ENCODE results near the gene RERE. TPM values are rescaled to one million over a fixed set of nuclear protein-coding genes. Genes with fewer than 3 reads are reported as not detected.
A peak's percentile ranks its signal among the peaks of the same experiment; 100 is the strongest.
"Not testable (repeated sequence)": the region's sequence is repeated elsewhere in the genome, so short reads cannot be mapped to it uniquely, and the experiment has no call there.

The RERE gene
- total RNA-seq, 1 experiment from 2014 or later = 55.2 TPM

GRCh38 chr1:8447616-8448150 is 369.8 kb downstream of the RERE start:
- no peaks in the 10 kb centered on the region for H3K27me3 ChIP-seq (ENCODE audit: low read length)
- H3K36me3 ChIP-seq (ENCODE audit: insufficient read depth, low read length) = no peaks in the 10 kb centered on the region
- H4K20me1 ChIP-seq (ENCODE audit: insufficient read depth, low read depth, low read length) = no peaks in the 10 kb centered on the region
- no peak overlapping the region for H3K4me3 ChIP-seq (ENCODE audit: low read length)
- H3K27ac ChIP-seq (ENCODE audit: low read length) = no peak overlapping the region
- peaks cover 20% of the 10 kb centered on the region for H3K4me1 ChIP-seq (ENCODE audit: low read length)
- no peaks in the 10 kb centered on the region for H3K9me3 ChIP-seq (ENCODE audit: low read length)
- H2AFZ ChIP-seq (ENCODE audit: low read length) = no peak overlapping the region
- H3K9me2 ChIP-seq (replicated peaks; ENCODE audit: insufficient read depth, low read length) = no peaks in the 10 kb centered on the region
- no peak overlapping the region for H3K4me2 ChIP-seq (ENCODE audit: low read depth, low read length, poor library complexity, severe bottlenecking)
- no peak for DNase-seq
- H3K9ac ChIP-seq (ENCODE audit: low read length) = no peak overlapping the region
- 0 out of 2 replicates have a peak, but pooled peaks cover 7% of the 10 kb centered on the region for H3K79me2 ChIP-seq (ENCODE audit: low read length)

GRCh38 chr1:8446119-8446518 is 371.3 kb downstream of the RERE start:
- peaks cover 22% of the 10 kb centered on the region for H3K4me1 ChIP-seq (ENCODE audit: low read length)
- not testable (repeated sequence) for H3K27me3 ChIP-seq (ENCODE audit: low read length); H3K9ac ChIP-seq (ENCODE audit: low read length); H3K9me3 ChIP-seq (ENCODE audit: low read length); DNase-seq; H3K4me3 ChIP-seq (ENCODE audit: low read length); H4K20me1 ChIP-seq (ENCODE audit: insufficient read depth, low read depth, low read length); H3K4me2 ChIP-seq (ENCODE audit: low read depth, low read length, poor library complexity, severe bottlenecking); H3K9me2 ChIP-seq (replicated peaks; ENCODE audit: insufficient read depth, low read length); H3K79me2 ChIP-seq (ENCODE audit: low read length); H2AFZ ChIP-seq (ENCODE audit: low read length); H3K27ac ChIP-seq (ENCODE audit: low read length); H3K36me3 ChIP-seq (ENCODE audit: insufficient read depth, low read length)

- H3K9me2 ChIP-seq (replicated peaks; ENCODE audit: insufficient read depth, low read length) = no peaks in the 10 kb centered on the region
- no peaks in the 10 kb centered on the region for H4K20me1 ChIP-seq (ENCODE audit: insufficient read depth, low read depth, low read length)
- H3K79me2 ChIP-seq (ENCODE audit: low read length) = no peaks in the 10 kb centered on the region
- H2AFZ ChIP-seq (ENCODE audit: low read length) = no peak overlapping the region
- no peaks in the 10 kb centered on the region for H3K9me3 ChIP-seq (ENCODE audit: low read length)
- peaks cover 25% of the 10 kb centered on the region for H3K4me1 ChIP-seq (ENCODE audit: low read length)
- H3K9ac ChIP-seq (ENCODE audit: low read length) = no peak overlapping the region
- no peak overlapping the region for H3K4me3 ChIP-seq (ENCODE audit: low read length)
- H3K4me2 ChIP-seq (ENCODE audit: low read depth, low read length, poor library complexity, severe bottlenecking) = no peak overlapping the region
- no peaks in the 10 kb centered on the region for H3K36me3 ChIP-seq (ENCODE audit: insufficient read depth, low read length)
- DNase-seq = peak; percentile 71
- no peaks in the 10 kb centered on the region for H3K27me3 ChIP-seq (ENCODE audit: low read length)
- H3K27ac ChIP-seq (ENCODE audit: low read length) = peak overlapping the region; percentile 37; the same call in 1 of the 2 replicates
Observed at GRCh38 chr1:8443558-8444194, 373.8 kb downstream of the RERE start.

DNA sequence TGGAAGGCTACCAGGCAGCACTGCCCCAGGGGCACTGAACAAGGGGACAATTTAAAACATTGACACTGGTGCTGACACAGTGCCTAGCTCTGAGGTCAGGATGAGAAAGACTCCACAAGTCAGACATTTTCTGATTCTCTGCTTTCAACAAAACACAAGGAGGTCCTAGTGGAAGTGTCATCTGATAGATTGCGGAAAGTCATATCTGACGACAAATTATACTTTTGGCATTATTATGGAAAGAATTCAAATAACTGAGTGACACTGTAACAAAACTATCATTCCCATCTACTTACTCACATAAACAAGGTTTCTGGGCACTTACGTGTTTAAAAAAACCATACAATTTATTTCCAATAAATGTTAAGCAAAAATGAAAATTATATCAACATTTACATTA is 376.0 kb downstream of the RERE start:
- Histone ChIP-seq H3K9me3 (ENCODE audit: low read length) (no peaks in the 10 kb centered on the region), H3K79me2 (ENCODE audit: low read length) (peaks cover 12% of the 10 kb centered on the region; the same call in 1 of the 2 replicates), H3K9ac (ENCODE audit: low read length) (no peak overlapping the region), H2AFZ (ENCODE audit: low read length) (no peak overlapping the region), H3K4me2 (ENCODE audit: low read depth, low read length, poor library complexity, severe bottlenecking) (no peak overlapping the region), H4K20me1 (ENCODE audit: insufficient read depth, low read depth, low read length) (no peaks in the 10 kb centered on the region), H3K9me2 (replicated peaks; ENCODE audit: insufficient read depth, low read length) (no peaks in the 10 kb centered on the region), H3K27me3 (ENCODE audit: low read length) (no peaks in the 10 kb centered on the region), H3K4me1 (ENCODE audit: low read length) (peaks cover 47% of the 10 kb centered on the region), H3K4me3 (ENCODE audit: low read length) (no peak overlapping the region), H3K36me3 (ENCODE audit: insufficient read depth, low read length) (no peaks in the 10 kb centered on the region), H3K27ac (ENCODE audit: low read length) (no peak overlapping the region; the same call in 1 of the 2 replicates)
- peak; percentile 25 for DNase-seq

DNA sequence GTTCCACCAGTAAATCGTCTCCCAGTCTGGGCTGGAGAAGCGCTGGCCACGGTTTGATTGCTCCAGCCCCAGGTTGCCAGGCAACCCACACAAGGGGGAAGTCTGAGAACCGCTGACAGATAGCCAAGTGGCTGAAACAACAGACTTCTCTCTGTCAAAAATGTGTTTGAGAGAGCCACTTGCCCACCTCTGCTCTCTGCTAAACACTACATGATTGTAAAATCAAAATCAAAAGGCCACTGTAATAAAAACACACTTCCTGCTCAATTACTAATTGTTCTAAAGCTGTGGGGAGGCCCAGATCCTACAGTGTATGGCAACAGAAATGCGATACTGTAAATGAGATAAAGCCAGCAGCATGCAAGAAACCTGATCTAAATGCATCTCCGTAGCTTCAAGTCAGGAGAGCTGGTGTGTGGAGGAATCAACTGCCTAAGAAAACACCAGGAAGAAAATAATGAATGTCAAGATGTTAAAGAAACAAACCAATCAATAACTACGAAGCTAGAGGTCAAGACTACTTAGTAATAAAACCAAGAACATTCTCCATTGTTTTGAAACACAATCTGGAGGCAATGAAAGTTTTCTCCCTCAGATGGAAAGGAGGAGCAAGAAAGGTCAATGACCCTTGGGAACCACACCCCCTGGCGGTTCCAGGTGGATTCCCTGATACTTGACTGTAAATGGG is 378.3 kb downstream of the RERE start:
- peak; percentile 92 for DNase-seq
- Histone ChIP-seq H3K27ac (ENCODE audit: low read length) (peak overlapping the region; percentile 96), H3K79me2 (ENCODE audit: low read length) (peaks cover 15% of the 10 kb centered on the region; the same call in 1 of the 2 replicates), H3K4me3 (ENCODE audit: low read length) (peak overlapping the region; percentile 54), H4K20me1 (ENCODE audit: insufficient read depth, low read depth, low read length) (no peaks in the 10 kb centered on the region), H3K4me1 (ENCODE audit: low read length) (peaks cover 70% of the 10 kb centered on the region), H3K9ac (ENCODE audit: low read length) (peak overlapping the region; percentile 60), H3K36me3 (ENCODE audit: insufficient read depth, low read length) (no peaks in the 10 kb centered on the region), H3K9me2 (replicated peaks; ENCODE audit: insufficient read depth, low read length) (no peaks in the 10 kb centered on the region), H3K4me2 (ENCODE audit: low read depth, low read length, poor library complexity, severe bottlenecking) (peak overlapping the region; percentile 76), H3K27me3 (ENCODE audit: low read length) (no peaks in the 10 kb centered on the region), H3K9me3 (ENCODE audit: low read length) (no peaks in the 10 kb centered on the region), H2AFZ (ENCODE audit: low read length) (peak overlapping the region; percentile 10; the same call in 1 of the 2 replicates)

GRCh38 chr1:8438489-8438888 is 379.0 kb downstream of the RERE start:
- Histone ChIP-seq H3K27me3 (ENCODE audit: low read length) (no peaks in the 10 kb centered on the region), H4K20me1 (ENCODE audit: insufficient read depth, low read depth, low read length) (no peaks in the 10 kb centered on the region), H3K9me2 (replicated peaks; ENCODE audit: insufficient read depth, low read length) (no peaks in the 10 kb centered on the region), H3K27ac (ENCODE audit: low read length) (peak overlapping the region; percentile 96), H3K9ac (ENCODE audit: low read length) (peak overlapping the region; percentile 60), H3K36me3 (ENCODE audit: insufficient read depth, low read length) (no peaks in the 10 kb centered on the region), H3K4me2 (ENCODE audit: low read depth, low read length, poor library complexity, severe bottlenecking) (peak overlapping the region; percentile 76), H3K79me2 (ENCODE audit: low read length) (peaks cover 15% of the 10 kb centered on the region; the same call in 1 of the 2 replicates), H3K4me1 (ENCODE audit: low read length) (peaks cover 69% of the 10 kb centered on the region), H2AFZ (ENCODE audit: low read length) (no peak overlapping the region), H3K4me3 (ENCODE audit: low read length) (peak overlapping the region; percentile 54), H3K9me3 (ENCODE audit: low read length) (no peaks in the 10 kb centered on the region)
- peak; percentile 43 for DNase-seq

- Histone ChIP-seq H3K27me3 (ENCODE audit: low read length) (no peaks in the 10 kb centered on the region), H3K9ac (ENCODE audit: low read length) (peak overlapping the region; percentile 60; the same call in 1 of the 2 replicates), H3K27ac (ENCODE audit: low read length) (peak overlapping the region; percentile 96), H3K79me2 (ENCODE audit: low read length) (peaks cover 15% of the 10 kb centered on the region; the same call in 1 of the 2 replicates), H2AFZ (ENCODE audit: low read length) (no peak overlapping the region), H3K4me1 (ENCODE audit: low read length) (peaks cover 79% of the 10 kb centered on the region), H4K20me1 (ENCODE audit: insufficient read depth, low read depth, low read length) (no peaks in the 10 kb centered on the region), H3K9me3 (ENCODE audit: low read length) (no peaks in the 10 kb centered on the region), H3K9me2 (replicated peaks; ENCODE audit: insufficient read depth, low read length) (no peaks in the 10 kb centered on the region), H3K4me3 (ENCODE audit: low read length) (no peak overlapping the region), H3K4me2 (ENCODE audit: low read depth, low read length, poor library complexity, severe bottlenecking) (peak overlapping the region; percentile 76), H3K36me3 (ENCODE audit: insufficient read depth, low read length) (no peaks in the 10 kb centered on the region)
- DNase-seq = peak; percentile 38
Observed at GRCh38 chr1:8437347-8437746, 380.1 kb downstream of the RERE start.

- H3K9me3 ChIP-seq (ENCODE audit: low read length) = no peaks in the 10 kb centered on the region
- peak overlapping the region; percentile 9; the same call in 1 of the 2 replicates for H3K4me3 ChIP-seq (ENCODE audit: low read length)
- peaks cover 17% of the 10 kb centered on the region; the same call in 1 of the 2 replicates for H3K79me2 ChIP-seq (ENCODE audit: low read length)
- H3K27ac ChIP-seq (ENCODE audit: low read length) = peak overlapping the region; percentile 96
- peak overlapping the region; percentile 51 for H3K4me2 ChIP-seq (ENCODE audit: low read depth, low read length, poor library complexity, severe bottlenecking)
- H3K27me3 ChIP-seq (ENCODE audit: low read length) = no peaks in the 10 kb centered on the region
- no peaks in the 10 kb centered on the region for H4K20me1 ChIP-seq (ENCODE audit: insufficient read depth, low read depth, low read length)
- H3K9me2 ChIP-seq (replicated peaks; ENCODE audit: insufficient read depth, low read length) = no peaks in the 10 kb centered on the region
- H3K4me1 ChIP-seq (ENCODE audit: low read length) = peaks cover 94% of the 10 kb centered on the region
- H2AFZ ChIP-seq (ENCODE audit: low read length) = no peak overlapping the region
- H3K9ac ChIP-seq (ENCODE audit: low read length) = peak overlapping the region; percentile 43
- no peaks in the 10 kb centered on the region for H3K36me3 ChIP-seq (ENCODE audit: insufficient read depth, low read length)
- peak; percentile 95 for DNase-seq
Observed at GRCh38 chr1:8435569-8436071, 381.8 kb downstream of the RERE start.

Measured in Karpas-422 (cell line).